ENCODE measurements around the gene UBQLN4.

Gene UBQLN4

DNA sequence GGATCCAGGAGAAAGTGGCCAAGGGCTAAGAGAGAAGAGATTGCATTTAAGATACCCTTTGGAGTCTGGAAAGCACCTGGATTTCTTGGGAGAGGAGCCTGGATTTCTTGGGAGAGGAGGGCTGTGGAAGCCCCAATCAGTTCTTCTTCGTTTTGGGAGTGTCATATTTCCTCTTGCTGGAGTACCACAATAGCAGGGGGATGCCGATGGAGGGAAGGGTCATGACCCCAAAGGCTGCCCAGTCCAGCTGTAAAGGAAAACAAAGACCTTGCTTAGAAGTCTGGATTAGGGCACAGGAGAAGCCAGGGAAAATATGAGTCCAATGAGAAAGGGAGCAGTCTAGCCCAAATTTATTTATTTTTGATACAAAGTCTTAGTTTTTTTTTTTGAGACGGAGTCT is 44.2 kb downstream of the UBQLN4 start:
- no peak for DNase-seq

- no peak for DNase-seq
Observed at GRCh38 chr1:156006666-156007376, 46.8 kb downstream of the UBQLN4 start.

- no peak for DNase-seq
Observed at GRCh38 chr1:156004843-156005584, 48.6 kb downstream of the UBQLN4 start.

- DNase-seq = no peak
Observed at GRCh38 chr1:156003923-156004188, 49.7 kb downstream of the UBQLN4 start.

- DNase-seq = no peak
Observed at GRCh38 chr1:156002188-156002911, 51.2 kb downstream of the UBQLN4 start.

DNA sequence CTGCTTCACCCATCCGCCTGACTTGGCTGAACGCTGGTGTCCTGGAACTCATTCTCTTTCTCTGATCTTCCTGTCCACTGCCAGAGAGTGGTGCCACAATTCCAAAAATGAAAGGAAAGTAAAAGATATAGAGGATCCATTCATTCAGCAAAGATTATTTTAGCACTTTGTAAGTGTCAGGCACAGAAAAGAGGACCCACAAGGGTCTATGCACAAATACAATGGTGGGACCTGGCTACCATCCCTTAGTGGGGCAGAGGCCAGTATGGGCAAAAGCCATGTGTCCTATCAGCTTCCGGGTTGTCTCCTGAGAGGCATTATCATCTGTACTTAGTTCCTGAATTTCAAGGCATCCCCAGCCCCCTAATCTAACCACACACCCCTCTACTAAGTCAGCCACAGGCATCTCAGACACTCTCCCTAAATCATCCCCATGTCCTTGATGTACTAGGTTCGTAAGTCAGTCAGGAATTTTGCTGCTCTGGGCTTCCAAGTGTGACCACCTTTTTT is 51.9 kb downstream of the UBQLN4 start:
- DNase-seq = no peak

GRCh38 chr1:156001021-156001661 is 52.5 kb downstream of the UBQLN4 start:
- no peak for DNase-seq

DNA sequence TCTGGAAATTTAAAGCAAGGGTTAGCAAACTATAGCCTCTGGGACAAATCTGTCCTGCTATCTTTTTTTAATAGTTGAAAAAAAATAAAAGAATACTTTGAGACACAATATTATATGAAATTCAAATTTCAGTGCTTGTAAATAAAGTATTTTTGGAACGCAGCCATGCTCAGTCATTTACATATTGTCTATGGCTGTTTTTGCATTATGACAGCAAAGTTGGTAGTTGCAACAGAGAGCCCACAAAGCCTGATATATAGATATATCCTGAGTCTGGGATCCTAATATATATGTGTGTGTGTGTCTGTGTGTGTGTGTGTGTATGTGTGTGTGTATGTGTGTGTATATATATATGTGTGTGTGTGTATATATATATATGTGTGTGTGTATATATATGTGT is 53.6 kb downstream of the UBQLN4 start:
- no peak for DNase-seq

DNA sequence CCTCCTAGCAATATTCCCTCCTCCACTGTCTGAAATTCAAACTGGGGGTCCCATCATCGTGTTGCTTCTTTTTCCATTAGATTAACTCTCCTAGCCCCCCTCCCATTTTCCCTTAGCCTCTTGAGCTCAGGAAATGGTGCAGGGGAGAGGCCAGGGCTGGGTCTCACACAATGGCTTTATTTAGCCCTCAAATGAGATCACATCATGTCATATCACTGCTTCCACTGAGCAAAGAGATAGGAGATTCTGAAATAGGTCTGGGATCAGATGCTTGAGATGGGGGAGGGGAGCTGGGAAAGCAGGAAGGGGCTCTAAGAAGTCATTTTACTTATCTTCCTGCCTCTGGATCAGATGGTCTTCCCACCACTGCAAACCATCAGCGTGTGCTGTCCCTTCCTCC is 57.4 kb downstream of the UBQLN4 start:
- no peak for DNase-seq

- DNase-seq = no peak
Observed at GRCh38 chr1:155993595-155993994, 60.0 kb downstream of the UBQLN4 start.

DNA sequence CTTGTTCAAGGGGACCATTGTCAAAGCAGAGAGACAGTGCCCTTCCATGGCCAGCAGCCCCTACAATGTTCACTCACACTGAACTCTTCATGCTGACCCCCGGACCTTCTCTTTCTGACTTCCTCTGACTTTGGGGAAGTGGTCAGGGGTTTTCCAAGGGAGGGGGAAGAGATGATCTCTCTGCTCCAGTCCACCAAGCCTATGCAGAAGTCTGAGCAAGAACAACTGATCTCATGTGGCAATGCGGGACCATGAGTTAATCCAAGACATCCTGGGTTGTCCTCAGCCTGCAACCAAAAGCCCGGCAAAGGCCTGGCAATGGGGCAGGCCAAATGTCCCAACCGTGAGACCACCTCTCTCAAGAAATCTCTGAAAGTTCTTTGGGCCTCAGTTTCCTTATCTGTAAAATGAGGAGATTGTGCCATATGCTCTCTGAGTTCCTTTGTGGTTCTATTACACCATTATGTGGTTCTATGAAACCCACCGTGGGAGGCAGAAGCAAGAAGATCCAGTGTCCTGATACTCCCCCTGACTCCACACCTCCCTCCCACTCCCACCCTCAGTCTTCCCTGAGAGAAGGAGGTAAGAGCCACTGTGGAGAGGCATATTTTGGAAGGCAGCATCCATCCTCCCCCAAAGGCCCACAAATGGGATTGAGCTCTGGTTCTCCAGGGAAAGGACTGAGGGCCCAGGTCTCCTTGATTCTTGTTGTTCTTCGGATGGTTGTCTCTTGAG is 63.4 kb downstream of the UBQLN4 start:
- DNase-seq = no peak

DNA sequence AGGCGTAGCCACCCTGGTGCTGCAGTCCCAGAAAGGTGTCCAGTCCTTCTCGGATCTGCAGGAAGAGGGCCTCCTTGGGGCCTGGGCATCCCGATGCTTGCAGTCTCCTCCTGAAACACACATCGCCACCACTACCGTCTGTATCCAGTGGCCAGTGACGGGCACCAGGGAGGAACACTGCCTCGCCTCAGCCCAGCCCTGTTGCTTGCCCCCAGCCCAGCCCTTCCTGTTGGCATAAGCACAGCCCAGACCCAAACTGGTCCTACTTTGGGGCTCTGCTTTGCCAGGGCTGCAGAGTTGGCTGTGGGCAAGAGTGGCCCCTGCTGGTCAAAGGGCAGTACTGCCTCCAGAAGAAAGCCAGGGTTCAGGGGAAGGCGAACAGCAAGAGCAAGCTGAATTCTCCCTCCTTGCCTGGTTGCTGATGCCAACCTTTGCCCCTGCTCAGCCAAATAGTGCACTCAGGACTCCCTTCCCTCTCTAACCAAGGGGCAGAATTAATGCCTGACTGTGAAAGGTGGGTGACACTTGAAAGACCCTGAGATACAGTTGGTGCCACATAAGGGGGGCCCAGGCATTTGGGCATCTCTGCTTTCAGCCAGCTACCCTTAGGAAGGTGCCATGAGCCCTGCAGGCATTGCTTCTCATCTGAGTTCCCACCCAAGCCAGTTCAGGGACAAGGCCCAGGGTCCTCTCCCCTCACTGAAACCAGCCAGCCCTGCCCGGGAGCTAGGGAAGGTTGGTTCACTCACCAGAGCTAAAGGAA is 64.2 kb downstream of the UBQLN4 start:
- DNase-seq = peak; percentile 73 to 77
